SK-N-SH treated with all-trans-retinoic acid at 6 μM for 48 hours (cell line): ENCODE measurements around the gene EXD2.

Experiments used
- ATAC-seq: fragments of 200-7000 bp; cut with Tn5 transposase; 3 replicates; pipeline ENCODE4 v1.9.1; 2020; ENCODE audit warnings: mild to moderate bottlenecking, moderate library complexity
- ARNTL ChIP-seq: fragments of 450-650 bp; formaldehyde crosslinking; IDR thresholded peaks from 2 replicates; pipeline ENCODE4 v1.5.0; 2020; ENCODE audit warnings: low read depth, mild to moderate bottlenecking, moderate library complexity, borderline replicate concordance
- BACH2 ChIP-seq: fragments of 250-450 bp; sonication (Bioruptor Pico); IDR thresholded peaks from 2 replicates; pipeline ENCODE4 v1.9.0; 2021; ENCODE audit warnings: mild to moderate bottlenecking, borderline replicate concordance
- CSDC2 ChIP-seq: fragments of 250-450 bp; sonication (Bioruptor Pico); IDR thresholded peaks from 2 replicates; pipeline ENCODE4 v1.5.0; 2020; ENCODE audit warnings: mild to moderate bottlenecking, moderate library complexity
- ESRRG ChIP-seq: fragments of 250-450 bp; sonication (Bioruptor Pico); IDR thresholded peaks from 2 replicates; pipeline ENCODE4 v1.6.1; 2021; ENCODE audit warnings: mild to moderate bottlenecking
- GLIS3 ChIP-seq: fragments of 250-450 bp; sonication (Bioruptor Pico); IDR thresholded peaks from 2 replicates; pipeline ENCODE4 v1.5.0; 2020; ENCODE audit warnings: mild to moderate bottlenecking, moderate library complexity
- ISL1 ChIP-seq: fragments of 250-450 bp; sonication (Bioruptor Pico); IDR thresholded peaks from 2 replicates; pipeline ENCODE4 v2.1.2; 2022; ENCODE audit warnings: mild to moderate bottlenecking, moderate library complexity
- OSR1 ChIP-seq: fragments of 250-450 bp; sonication (Bioruptor Pico); IDR thresholded peaks from 2 replicates; pipeline ENCODE4 v1.8.0; 2022; ENCODE audit warnings: moderate library complexity, mild to moderate bottlenecking, inconsistent platforms
- PPARA ChIP-seq: fragments of 250-450 bp; sonication (Bioruptor Pico); IDR thresholded peaks from 2 replicates; pipeline ENCODE4 v1.5.0; 2020; ENCODE audit warnings: mild to moderate bottlenecking, borderline replicate concordance
- RARB ChIP-seq: fragments of 250-450 bp; sonication (Bioruptor Pico); IDR thresholded peaks from 2 replicates; pipeline ENCODE4 v1.8.0; 2021; ENCODE audit warnings: mild to moderate bottlenecking, moderate library complexity
- SNAI2 ChIP-seq: fragments of 250-450 bp; sonication (Bioruptor Pico); IDR thresholded peaks from 2 replicates; pipeline ENCODE4 v1.5.0; 2020; ENCODE audit warnings: mild to moderate bottlenecking, moderate library complexity
- TCF4 ChIP-seq: fragments of 250-450 bp; sonication (Bioruptor Pico); IDR thresholded peaks from 2 replicates; pipeline ENCODE4 v1.8.0; 2021; ENCODE audit warnings: mild to moderate bottlenecking, moderate library complexity, borderline replicate concordance
- TOX ChIP-seq: fragments of 250-450 bp; sonication (Bioruptor Pico); IDR thresholded peaks from 2 replicates; pipeline ENCODE4 v1.8.0; 2021; ENCODE audit warnings: mild to moderate bottlenecking, moderate library complexity, borderline replicate concordance
- ZC3H10 ChIP-seq: fragments of 250-450 bp; sonication (Bioruptor Pico); IDR thresholded peaks from 2 replicates; pipeline ENCODE4 v1.5.1; 2021; ENCODE audit warnings: mild to moderate bottlenecking, moderate library complexity
- ZFP3 ChIP-seq: fragments of 250-450 bp; sonication (Bioruptor Pico); IDR thresholded peaks from 2 replicates; pipeline ENCODE4 v1.5.0; 2020; ENCODE audit warnings: mild to moderate bottlenecking, moderate library complexity
- ZFP30 ChIP-seq: fragments of 450-650 bp; formaldehyde crosslinking; IDR thresholded peaks from 2 replicates; pipeline ENCODE4 v1.5.0; 2022; ENCODE audit warnings: mild to moderate bottlenecking, moderate library complexity
- ZNF565 ChIP-seq: fragments of 450-650 bp; formaldehyde crosslinking; conservative IDR thresholded peaks from 2 replicates; pipeline ENCODE4 v1.5.0; 2020; ENCODE audit warnings: low read depth, mild to moderate bottlenecking, moderate library complexity
- ZNF70 ChIP-seq: fragments of 450-650 bp; formaldehyde crosslinking; IDR thresholded peaks from 2 replicates; pipeline ENCODE4 v1.5.0; 2020; ENCODE audit warnings: mild to moderate bottlenecking, moderate library complexity
- ZNF8 ChIP-seq: fragments of 450-650 bp; formaldehyde crosslinking; IDR thresholded peaks from 2 replicates; pipeline ENCODE4 v1.5.0; 2020; ENCODE audit warnings: mild to moderate bottlenecking, moderate library complexity
- TF ChIP-seq, protein P1 (sequence below): fragments of 250-450 bp; sonication (Bioruptor Pico); IDR thresholded peaks from 2 replicates; pipeline ENCODE4 v1.8.0; 2020; ENCODE audit warnings: mild to moderate bottlenecking, moderate library complexity, borderline replicate concordance
- TF ChIP-seq, protein P2 (sequence below): fragments of 250-450 bp; sonication (Bioruptor Pico); IDR thresholded peaks from 2 replicates; pipeline ENCODE4 v1.5.1; 2021; ENCODE audit warnings: mild to moderate bottlenecking, moderate library complexity
- TF ChIP-seq, protein P3 (sequence below): fragments of 250-450 bp; sonication (Bioruptor Pico); IDR thresholded peaks from 2 replicates; pipeline ENCODE4 v1.5.0; 2020; ENCODE audit warnings: mild to moderate bottlenecking, moderate library complexity
- TF ChIP-seq, protein P4 (sequence below): fragments of 250-450 bp; sonication (Bioruptor Pico); IDR thresholded peaks from 2 replicates; pipeline ENCODE4 v1.8.0; 2021; ENCODE audit warnings: low read depth, mild to moderate bottlenecking, moderate library complexity, borderline replicate concordance
- TF ChIP-seq, protein P5 (sequence below): fragments of 250-450 bp; sonication (Bioruptor Pico); IDR thresholded peaks from 2 replicates; pipeline ENCODE4 v1.5.1; 2020; ENCODE audit warnings: low read depth, mild to moderate bottlenecking, moderate library complexity

The EXD2 gene

DNA sequence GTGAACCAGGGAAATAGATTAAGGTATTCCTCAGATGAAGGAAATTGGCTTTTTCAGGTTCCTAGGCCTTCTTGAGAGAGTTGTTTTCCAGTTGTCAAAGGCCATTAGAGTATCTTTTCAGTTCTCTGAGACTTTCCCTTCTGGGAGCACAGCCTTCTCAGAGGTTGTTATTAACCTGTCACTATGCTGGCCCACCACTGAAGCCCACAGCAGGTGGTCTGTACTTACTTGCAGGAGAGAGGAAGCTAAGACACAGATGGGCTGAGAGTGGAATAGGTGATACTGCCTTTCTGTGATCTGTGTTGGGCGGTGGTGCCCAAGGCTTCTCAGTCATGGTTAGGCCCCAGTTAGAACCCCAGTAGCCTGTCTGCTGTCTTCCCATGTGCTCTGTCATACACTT lies 45.8 kb downstream of the EXD2 start (continued):
- no peak for TF ChIP-seq ARNTL (CRISPR knock-in tag)
- no peak for TF ChIP-seq SNAI2 (CRISPR knock-in tag)

DNA sequence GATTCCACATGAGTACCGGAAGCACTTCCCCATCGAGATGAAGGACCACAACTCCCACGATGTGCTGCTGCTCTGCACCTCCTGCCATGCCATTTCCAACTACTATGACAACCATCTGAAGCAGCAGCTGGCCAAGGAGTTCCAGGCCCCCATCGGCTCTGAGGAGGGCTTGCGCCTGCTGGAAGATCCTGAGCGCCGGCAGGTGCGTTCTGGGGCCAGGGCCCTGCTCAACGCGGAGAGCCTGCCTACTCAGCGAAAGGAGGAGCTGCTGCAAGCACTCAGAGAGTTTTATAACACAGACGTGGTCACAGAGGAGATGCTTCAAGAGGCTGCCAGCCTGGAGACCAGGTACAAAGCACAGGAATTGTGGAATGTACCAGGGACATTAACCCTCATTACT lies 46.3 kb downstream of the EXD2 start:
- no peak for ATAC-seq
- TF ChIP-seq, protein P1, sequence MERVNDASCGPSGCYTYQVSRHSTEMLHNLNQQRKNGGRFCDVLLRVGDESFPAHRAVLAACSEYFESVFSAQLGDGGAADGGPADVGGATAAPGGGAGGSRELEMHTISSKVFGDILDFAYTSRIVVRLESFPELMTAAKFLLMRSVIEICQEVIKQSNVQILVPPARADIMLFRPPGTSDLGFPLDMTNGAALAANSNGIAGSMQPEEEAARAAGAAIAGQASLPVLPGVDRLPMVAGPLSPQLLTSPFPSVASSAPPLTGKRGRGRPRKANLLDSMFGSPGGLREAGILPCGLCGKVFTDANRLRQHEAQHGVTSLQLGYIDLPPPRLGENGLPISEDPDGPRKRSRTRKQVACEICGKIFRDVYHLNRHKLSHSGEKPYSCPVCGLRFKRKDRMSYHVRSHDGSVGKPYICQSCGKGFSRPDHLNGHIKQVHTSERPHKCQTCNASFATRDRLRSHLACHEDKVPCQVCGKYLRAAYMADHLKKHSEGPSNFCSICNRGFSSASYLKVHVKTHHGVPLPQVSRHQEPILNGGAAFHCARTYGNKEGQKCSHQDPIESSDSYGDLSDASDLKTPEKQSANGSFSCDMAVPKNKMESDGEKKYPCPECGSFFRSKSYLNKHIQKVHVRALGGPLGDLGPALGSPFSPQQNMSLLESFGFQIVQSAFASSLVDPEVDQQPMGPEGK (CRISPR knock-in tag), result no peak
- TF ChIP-seq TOX (CRISPR knock-in tag) (no peak), ZFP30 (no peak), ESRRG (CRISPR knock-in tag) (no peak)
- TF ChIP-seq, all 23 proteins: peak for 0

DNA sequence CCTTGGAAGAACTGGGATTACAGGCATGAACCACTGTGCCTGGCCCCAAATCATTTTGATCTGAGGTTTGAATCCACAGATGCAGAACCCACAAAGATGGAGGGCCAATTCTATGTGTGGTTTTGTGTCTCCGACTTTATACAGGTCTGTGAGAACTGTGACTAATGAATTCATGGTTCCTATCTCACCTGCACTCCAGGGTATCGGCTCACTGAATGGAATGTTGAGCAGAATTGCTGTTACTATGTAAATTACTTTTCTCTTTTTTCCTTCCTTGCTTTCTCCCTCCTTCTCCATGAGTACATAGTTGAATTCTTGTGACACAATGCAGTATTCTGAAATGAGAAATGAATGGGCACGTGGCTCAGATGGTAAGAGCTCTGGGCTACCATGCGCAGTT lies 47.6 kb downstream of the EXD2 start:
- no peak for ATAC-seq
- TF ChIP-seq ZC3H10 (CRISPR knock-in tag), result no peak
- TF ChIP-seq PPARA (CRISPR knock-in tag), result no peak
- no peak for TF ChIP-seq OSR1 (CRISPR knock-in tag)
- no peak for TF ChIP-seq ZFP3 (CRISPR knock-in tag)
- TF ChIP-seq GLIS3 (CRISPR knock-in tag), result no peak
- TF ChIP-seq ESRRG (CRISPR knock-in tag), result no peak
- no peak for TF ChIP-seq BACH2 (CRISPR knock-in tag)
- TF ChIP-seq ZFP30, result no peak

DNA sequence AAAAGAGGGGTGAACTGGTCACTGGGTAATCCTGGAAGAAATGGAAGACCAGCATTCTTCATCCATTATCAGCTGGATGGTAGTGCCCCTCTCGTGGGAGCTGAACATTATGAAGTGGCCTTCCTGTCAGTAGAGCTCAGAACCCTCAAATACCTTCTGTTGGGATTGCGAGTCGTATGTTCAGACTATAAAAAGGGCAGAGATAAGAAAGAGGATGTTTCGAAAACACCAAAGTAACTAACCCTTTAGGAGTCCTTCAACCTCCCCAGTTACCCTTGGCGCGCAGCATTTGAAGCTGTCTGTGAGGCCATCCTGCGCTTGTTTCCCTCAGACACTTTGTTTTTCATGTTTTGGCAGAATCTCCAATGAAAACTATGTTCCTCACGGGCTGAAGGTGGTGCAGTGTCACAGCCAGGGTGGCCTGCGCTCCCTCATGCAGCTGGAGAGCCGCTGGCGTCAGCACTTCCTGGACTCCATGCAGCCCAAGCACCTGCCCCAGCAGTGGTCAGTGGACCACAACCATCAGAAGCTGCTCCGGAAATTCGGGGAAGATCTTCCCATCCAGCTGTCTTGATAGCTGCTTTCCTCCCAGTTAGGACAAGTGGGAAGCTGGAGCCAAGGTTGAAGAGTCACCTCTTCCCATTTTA lies 49.4 kb downstream of the EXD2 start:
- no peak for TF ChIP-seq ZFP3 (CRISPR knock-in tag)
- no peak for TF ChIP-seq GLIS3 (CRISPR knock-in tag)
- no peak for TF ChIP-seq ARNTL (CRISPR knock-in tag)
- TF ChIP-seq, protein P2, sequence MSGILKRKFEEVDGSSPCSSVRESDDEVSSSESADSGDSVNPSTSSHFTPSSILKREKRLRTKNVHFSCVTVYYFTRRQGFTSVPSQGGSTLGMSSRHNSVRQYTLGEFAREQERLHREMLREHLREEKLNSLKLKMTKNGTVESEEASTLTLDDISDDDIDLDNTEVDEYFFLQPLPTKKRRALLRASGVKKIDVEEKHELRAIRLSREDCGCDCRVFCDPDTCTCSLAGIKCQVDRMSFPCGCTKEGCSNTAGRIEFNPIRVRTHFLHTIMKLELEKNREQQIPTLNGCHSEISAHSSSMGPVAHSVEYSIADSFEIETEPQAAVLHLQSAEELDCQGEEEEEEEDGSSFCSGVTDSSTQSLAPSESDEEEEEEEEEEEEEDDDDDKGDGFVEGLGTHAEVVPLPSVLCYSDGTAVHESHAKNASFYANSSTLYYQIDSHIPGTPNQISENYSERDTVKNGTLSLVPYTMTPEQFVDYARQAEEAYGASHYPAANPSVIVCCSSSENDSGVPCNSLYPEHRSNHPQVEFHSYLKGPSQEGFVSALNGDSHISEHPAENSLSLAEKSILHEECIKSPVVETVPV (CRISPR knock-in tag), result no peak
- TF ChIP-seq TOX (CRISPR knock-in tag), result no peak
- TF ChIP-seq, protein P3, sequence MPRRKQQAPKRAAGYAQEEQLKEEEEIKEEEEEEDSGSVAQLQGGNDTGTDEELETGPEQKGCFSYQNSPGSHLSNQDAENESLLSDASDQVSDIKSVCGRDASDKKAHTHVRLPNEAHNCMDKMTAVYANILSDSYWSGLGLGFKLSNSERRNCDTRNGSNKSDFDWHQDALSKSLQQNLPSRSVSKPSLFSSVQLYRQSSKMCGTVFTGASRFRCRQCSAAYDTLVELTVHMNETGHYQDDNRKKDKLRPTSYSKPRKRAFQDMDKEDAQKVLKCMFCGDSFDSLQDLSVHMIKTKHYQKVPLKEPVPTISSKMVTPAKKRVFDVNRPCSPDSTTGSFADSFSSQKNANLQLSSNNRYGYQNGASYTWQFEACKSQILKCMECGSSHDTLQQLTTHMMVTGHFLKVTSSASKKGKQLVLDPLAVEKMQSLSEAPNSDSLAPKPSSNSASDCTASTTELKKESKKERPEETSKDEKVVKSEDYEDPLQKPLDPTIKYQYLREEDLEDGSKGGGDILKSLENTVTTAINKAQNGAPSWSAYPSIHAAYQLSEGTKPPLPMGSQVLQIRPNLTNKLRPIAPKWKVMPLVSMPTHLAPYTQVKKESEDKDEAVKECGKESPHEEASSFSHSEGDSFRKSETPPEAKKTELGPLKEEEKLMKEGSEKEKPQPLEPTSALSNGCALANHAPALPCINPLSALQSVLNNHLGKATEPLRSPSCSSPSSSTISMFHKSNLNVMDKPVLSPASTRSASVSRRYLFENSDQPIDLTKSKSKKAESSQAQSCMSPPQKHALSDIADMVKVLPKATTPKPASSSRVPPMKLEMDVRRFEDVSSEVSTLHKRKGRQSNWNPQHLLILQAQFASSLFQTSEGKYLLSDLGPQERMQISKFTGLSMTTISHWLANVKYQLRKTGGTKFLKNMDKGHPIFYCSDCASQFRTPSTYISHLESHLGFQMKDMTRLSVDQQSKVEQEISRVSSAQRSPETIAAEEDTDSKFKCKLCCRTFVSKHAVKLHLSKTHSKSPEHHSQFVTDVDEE (CRISPR knock-in tag), result no peak
- TF ChIP-seq SNAI2 (CRISPR knock-in tag), result no peak
- TF ChIP-seq TCF4, result no peak
- TF ChIP-seq, protein P4, sequence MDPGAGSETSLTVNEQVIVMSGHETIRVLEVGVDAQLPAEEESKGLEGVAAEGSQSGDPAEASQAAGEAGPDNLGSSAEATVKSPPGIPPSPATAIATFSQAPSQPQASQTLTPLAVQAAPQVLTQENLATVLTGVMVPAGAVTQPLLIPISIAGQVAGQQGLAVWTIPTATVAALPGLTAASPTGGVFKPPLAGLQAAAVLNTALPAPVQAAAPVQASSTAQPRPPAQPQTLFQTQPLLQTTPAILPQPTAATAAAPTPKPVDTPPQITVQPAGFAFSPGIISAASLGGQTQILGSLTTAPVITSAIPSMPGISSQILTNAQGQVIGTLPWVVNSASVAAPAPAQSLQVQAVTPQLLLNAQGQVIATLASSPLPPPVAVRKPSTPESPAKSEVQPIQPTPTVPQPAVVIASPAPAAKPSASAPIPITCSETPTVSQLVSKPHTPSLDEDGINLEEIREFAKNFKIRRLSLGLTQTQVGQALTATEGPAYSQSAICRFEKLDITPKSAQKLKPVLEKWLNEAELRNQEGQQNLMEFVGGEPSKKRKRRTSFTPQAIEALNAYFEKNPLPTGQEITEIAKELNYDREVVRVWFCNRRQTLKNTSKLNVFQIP (CRISPR knock-in tag), result no peak
- no peak for TF ChIP-seq PPARA (CRISPR knock-in tag)
- no peak for TF ChIP-seq ZNF8 (CRISPR knock-in tag)
- no peak for TF ChIP-seq ZNF565 (CRISPR knock-in tag)
- no peak for TF ChIP-seq ISL1 (CRISPR knock-in tag)
- TF ChIP-seq CSDC2 (CRISPR knock-in tag), result no peak
- no peak for TF ChIP-seq RARB
- no peak for TF ChIP-seq ZNF70 (CRISPR knock-in tag)
- no peak for TF ChIP-seq ZC3H10 (CRISPR knock-in tag)
- no peak for TF ChIP-seq ZFP30
- TF ChIP-seq, protein P5, sequence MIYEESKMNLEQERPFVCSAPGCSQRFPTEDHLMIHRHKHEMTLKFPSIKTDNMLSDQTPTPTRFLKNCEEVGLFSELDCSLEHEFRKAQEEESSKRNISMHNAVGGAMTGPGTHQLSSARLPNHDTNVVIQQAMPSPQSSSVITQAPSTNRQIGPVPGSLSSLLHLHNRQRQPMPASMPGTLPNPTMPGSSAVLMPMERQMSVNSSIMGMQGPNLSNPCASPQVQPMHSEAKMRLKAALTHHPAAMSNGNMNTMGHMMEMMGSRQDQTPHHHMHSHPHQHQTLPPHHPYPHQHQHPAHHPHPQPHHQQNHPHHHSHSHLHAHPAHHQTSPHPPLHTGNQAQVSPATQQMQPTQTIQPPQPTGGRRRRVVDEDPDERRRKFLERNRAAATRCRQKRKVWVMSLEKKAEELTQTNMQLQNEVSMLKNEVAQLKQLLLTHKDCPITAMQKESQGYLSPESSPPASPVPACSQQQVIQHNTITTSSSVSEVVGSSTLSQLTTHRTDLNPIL (CRISPR knock-in tag), result no peak
- ATAC-seq, result no peak
